Measurements from ENCODE around the gene FILIP1. TPM values are rescaled to one million over a fixed set of nuclear protein-coding genes. Genes with fewer than 3 reads are reported as not detected.
A peak's percentile ranks its signal among the peaks of the same experiment; 100 is the strongest.

FILIP1 gene, protein sequence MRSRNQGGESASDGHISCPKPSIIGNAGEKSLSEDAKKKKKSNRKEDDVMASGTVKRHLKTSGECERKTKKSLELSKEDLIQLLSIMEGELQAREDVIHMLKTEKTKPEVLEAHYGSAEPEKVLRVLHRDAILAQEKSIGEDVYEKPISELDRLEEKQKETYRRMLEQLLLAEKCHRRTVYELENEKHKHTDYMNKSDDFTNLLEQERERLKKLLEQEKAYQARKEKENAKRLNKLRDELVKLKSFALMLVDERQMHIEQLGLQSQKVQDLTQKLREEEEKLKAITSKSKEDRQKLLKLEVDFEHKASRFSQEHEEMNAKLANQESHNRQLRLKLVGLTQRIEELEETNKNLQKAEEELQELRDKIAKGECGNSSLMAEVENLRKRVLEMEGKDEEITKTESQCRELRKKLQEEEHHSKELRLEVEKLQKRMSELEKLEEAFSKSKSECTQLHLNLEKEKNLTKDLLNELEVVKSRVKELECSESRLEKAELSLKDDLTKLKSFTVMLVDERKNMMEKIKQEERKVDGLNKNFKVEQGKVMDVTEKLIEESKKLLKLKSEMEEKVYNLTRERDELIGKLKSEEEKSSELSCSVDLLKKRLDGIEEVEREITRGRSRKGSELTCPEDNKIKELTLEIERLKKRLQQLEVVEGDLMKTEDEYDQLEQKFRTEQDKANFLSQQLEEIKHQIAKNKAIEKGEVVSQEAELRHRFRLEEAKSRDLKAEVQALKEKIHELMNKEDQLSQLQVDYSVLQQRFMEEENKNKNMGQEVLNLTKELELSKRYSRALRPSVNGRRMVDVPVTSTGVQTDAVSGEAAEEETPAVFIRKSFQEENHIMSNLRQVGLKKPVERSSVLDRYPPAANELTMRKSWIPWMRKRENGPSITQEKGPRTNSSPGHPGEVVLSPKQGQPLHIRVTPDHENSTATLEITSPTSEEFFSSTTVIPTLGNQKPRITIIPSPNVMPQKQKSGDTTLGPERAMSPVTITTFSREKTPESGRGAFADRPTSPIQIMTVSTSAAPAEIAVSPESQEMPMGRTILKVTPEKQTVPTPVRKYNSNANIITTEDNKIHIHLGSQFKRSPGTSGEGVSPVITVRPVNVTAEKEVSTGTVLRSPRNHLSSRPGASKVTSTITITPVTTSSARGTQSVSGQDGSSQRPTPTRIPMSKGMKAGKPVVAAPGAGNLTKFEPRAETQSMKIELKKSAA (N-terminal part only)
- total RNA-seq (100 to 1,000 TPM; 110 to 131 (median 118) TPM), polyA plus RNA-seq (39.1 TPM)
- long read RNA-seq, donor 1, full-length matches to known transcripts, result 1 of 194 reads
- long read RNA-seq, donor 1, partial matches to known transcripts, result 146 of 194 reads
- long read RNA-seq, donor 1, other reads (novel, unspliced or antisense), result 47 of 194 reads
- long read RNA-seq, donor 2, full-length matches to known transcripts, result 4 of 43 reads
- long read RNA-seq, donor 2, partial matches to known transcripts, result 23 of 43 reads
- long read RNA-seq, donor 2, other reads (novel, unspliced or antisense), result 16 of 43 reads
- long read RNA-seq, donor 3, full-length matches to known transcripts, result 1 of 258 reads
- long read RNA-seq, donor 3, partial matches to known transcripts, result 213 of 258 reads
- long read RNA-seq, donor 3, other reads (novel, unspliced or antisense), result 44 of 258 reads
- long read RNA-seq, donor 4, partial matches to known transcripts, result 16 of 34 reads
- long read RNA-seq, donor 4, other reads (novel, unspliced or antisense), result 18 of 34 reads

GRCh38 chr6:75493400-75494064, at the start of gene FILIP1:
TSS of gene FILIP1 (minus strand) at chr6:75493800. CDS start at chr6:75414972, 78,828 bp downstream.
- peak; percentile 95 for ATAC-seq
- H3K4me1 ChIP-seq (ENCODE audit: control insufficient read depth, insufficient read depth, low read length), result peaks cover 2% of the 10 kb centered on the region
- intact Hi-C loops (cut with DNase I), result loop anchor here in 2 of 4 donors (10.0 kb wide), 3 partner anchors 59 to 129 kb away; no protein-coding TSS in a partner anchor
- peak within 1 kb of the TSS; percentile 96 for H3K4me3 ChIP-seq (ENCODE audit: low read length)
- DNase-seq, result peak; percentile 52 to 78 (median 69)
- peak within 1 kb of the TSS; percentile 75 for H3K27ac ChIP-seq (ENCODE audit: low read length)
- H3K27me3 ChIP-seq (ENCODE audit: control insufficient read depth, insufficient read depth), result no peaks in the 10 kb centered on the region
- H3K9me3 ChIP-seq (ENCODE audit: control insufficient read depth, low read length), result no peaks in the 10 kb centered on the region
- WGBS, result 8% methylated on average over 10 of the region's 10 CpGs

DNA sequence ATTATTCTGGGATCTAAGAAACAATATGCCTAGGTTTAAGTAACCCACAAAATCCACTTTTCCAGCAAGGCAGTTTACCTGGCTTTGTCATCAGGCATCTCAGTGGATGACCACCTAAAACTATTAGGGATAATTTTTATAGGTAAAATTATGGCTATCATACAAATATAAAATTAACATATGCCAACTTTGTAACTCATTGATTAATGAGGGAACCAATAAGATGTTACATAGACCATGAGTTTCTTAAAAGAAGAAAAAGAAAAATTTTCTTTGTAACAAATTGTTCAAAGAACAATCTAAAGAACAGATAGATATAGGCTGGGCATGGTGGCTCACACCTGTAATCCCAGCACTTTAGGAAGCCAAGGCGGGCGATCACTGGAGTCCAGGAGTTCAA, 49.7 kb upstream of the FILIP1 start:
- ATAC-seq, result no peak
- WGBS, result 78% methylated on average over 2 of the region's 2 CpGs
- no peaks in the 10 kb centered on the region for H3K9me3 ChIP-seq (ENCODE audit: control insufficient read depth, low read length)
- H3K4me1 ChIP-seq (ENCODE audit: control insufficient read depth, insufficient read depth, low read length), result no peaks in the 10 kb centered on the region
- no peak overlapping the region for H3K27ac ChIP-seq (ENCODE audit: low read length)
- no peaks in the 10 kb centered on the region for H3K27me3 ChIP-seq (ENCODE audit: control insufficient read depth, insufficient read depth)
- no peak overlapping the region for H3K4me3 ChIP-seq (ENCODE audit: low read length)
- DNase-seq, result no peak
- intact Hi-C loops (cut with DNase I), result no loop called here

DNA sequence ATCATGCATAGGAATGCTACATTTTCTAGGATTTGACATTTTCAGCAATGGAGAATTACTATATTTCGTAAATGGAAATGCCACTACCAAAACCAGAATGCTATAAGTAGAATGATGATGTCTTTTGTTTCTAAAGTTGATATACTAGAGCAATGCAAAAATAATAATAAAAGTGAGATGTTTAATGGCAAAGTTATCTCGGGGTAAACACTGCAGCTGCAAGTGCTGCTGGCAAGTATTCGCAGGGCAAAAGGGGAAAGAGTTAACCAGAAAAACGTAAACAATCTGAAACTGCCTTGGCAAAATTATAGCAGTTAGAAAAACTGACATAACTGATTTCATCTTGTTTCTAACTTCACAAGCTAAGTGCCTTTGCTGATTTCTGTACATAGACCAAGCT, 45.5 kb upstream of the FILIP1 start:
- Histone ChIP-seq H3K9me3 (ENCODE audit: control insufficient read depth, low read length) (no peaks in the 10 kb centered on the region), H3K4me1 (ENCODE audit: control insufficient read depth, insufficient read depth, low read length) (no peaks in the 10 kb centered on the region), H3K27me3 (ENCODE audit: control insufficient read depth, insufficient read depth) (no peaks in the 10 kb centered on the region), H3K27ac (ENCODE audit: low read length) (no peak overlapping the region), H3K4me3 (ENCODE audit: low read length) (no peak overlapping the region)
- whole genome bisulfite sequencing, result 78% methylated on average over 4 of the region's 4 CpGs
- intact Hi-C loops (cut with DNase I), result no loop called here
- ATAC-seq (no peak), DNase-seq (no peak)

- 90% methylated on average over 1 of the region's 1 CpG for whole genome bisulfite sequencing
- DNase-seq, result no peak
- no peaks in the 10 kb centered on the region for H3K4me1 ChIP-seq (ENCODE audit: control insufficient read depth, insufficient read depth, low read length)
- H3K27me3 ChIP-seq (ENCODE audit: control insufficient read depth, insufficient read depth), result no peaks in the 10 kb centered on the region
- no peak overlapping the region for H3K4me3 ChIP-seq (ENCODE audit: low read length)
- no peak overlapping the region for H3K27ac ChIP-seq (ENCODE audit: low read length)
- no peak for ATAC-seq
- intact Hi-C loops (cut with DNase I), result no loop called here
- no peaks in the 10 kb centered on the region for H3K9me3 ChIP-seq (ENCODE audit: control insufficient read depth, low read length)
Observed at GRCh38 chr6:75532521-75532920, 38.9 kb upstream of the FILIP1 start.

DNA sequence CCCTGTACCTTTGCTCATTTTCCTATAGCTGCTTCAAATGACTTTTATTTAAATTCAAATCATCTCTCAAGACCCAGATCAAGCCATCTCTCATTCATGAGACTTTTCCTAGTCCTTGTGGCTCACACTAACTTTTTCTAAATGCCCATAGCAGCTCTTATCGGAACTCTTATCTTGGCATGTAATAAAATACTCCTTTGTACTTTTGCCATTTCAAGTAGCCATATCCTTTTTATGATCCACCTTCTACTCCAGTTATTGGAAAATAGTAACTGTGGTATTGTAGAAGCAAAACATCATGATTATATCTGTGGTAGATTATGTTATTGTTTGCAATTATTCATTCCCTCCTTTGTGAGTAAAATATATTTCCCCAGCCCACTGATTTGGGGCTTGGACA, 37.6 kb upstream of the FILIP1 start:
- H3K4me1 ChIP-seq (ENCODE audit: control insufficient read depth, insufficient read depth, low read length), result no peaks in the 10 kb centered on the region
- DNase-seq (no peak), ATAC-seq (no peak)
- WGBS, result 64% methylated on average over 1 of the region's 1 CpG
- no peaks in the 10 kb centered on the region for H3K9me3 ChIP-seq (ENCODE audit: control insufficient read depth, low read length)
- no peak overlapping the region for H3K27ac ChIP-seq (ENCODE audit: low read length)
- intact Hi-C loops (cut with DNase I), result no loop called here
- no peaks in the 10 kb centered on the region for H3K27me3 ChIP-seq (ENCODE audit: control insufficient read depth, insufficient read depth)
- no peak overlapping the region for H3K4me3 ChIP-seq (ENCODE audit: low read length)

GRCh38 chr6:75530696-75531095, 37.1 kb upstream of the FILIP1 start:
- H3K27ac ChIP-seq (ENCODE audit: low read length), result no peak overlapping the region
- intact Hi-C loops (cut with DNase I), result no loop called here
- H3K4me3 ChIP-seq (ENCODE audit: low read length), result no peak overlapping the region
- WGBS, result 72% methylated on average over 4 of the region's 4 CpGs
- no peaks in the 10 kb centered on the region for H3K9me3 ChIP-seq (ENCODE audit: control insufficient read depth, low read length)
- H3K27me3 ChIP-seq (ENCODE audit: control insufficient read depth, insufficient read depth), result no peaks in the 10 kb centered on the region
- DNase-seq, result no peak
- no peak for ATAC-seq
- H3K4me1 ChIP-seq (ENCODE audit: control insufficient read depth, insufficient read depth, low read length), result no peaks in the 10 kb centered on the region

- Histone ChIP-seq H3K4me3 (ENCODE audit: low read length) (no peak overlapping the region), H3K9me3 (ENCODE audit: control insufficient read depth, low read length) (no peaks in the 10 kb centered on the region), H3K27me3 (ENCODE audit: control insufficient read depth, insufficient read depth) (no peaks in the 10 kb centered on the region), H3K4me1 (ENCODE audit: control insufficient read depth, insufficient read depth, low read length) (no peaks in the 10 kb centered on the region), H3K27ac (ENCODE audit: low read length) (no peak overlapping the region)
- no peak for DNase-seq
- peak; percentile 34 to 62 for ATAC-seq
- intact Hi-C loops (cut with DNase I), result loop anchor here in 3 of 4 donors (5.0 to 10.0 kb wide), 2 partner anchors 261 to 264 kb away; no protein-coding TSS in a partner anchor
- 38% methylated on average over 2 of the region's 2 CpGs for WGBS
Observed at GRCh38 chr6:75528423-75528822, 34.8 kb upstream of the FILIP1 start.

DNA sequence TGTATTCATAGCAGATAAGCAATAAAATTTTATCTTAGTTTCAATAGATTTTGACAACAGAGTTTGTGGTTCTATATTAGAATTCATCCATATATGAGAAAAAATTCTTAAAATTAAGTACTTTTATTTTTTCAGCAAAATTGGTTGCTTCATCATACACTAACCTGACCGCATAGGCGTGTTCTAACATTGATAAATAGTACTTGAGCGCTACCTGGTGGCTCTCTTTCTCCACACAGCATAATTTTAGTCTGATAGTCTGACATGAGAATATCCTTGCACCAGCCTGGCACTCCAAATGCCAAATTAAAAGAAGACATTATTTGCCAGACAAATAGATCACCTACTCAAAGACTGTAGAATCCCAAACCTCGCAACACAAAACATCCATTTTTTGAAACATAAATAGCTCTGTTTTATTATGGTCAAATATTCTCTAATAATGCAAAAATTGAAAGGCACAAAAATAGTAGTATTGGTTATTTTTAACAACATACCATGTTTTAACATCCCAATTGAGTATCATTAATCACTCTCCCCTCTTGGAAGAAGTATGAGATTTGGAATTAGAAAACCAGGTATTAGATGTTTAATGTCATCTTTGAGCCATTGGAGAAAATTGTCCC, 33.0 kb upstream of the FILIP1 start:
- DNase-seq (peak in 2 of 3 donors; percentile 27 to 58), ATAC-seq (peak; percentile 86 to 89)
- Histone ChIP-seq H3K4me3 (ENCODE audit: low read length) (no peak overlapping the region), H3K4me1 (ENCODE audit: control insufficient read depth, insufficient read depth, low read length) (no peaks in the 10 kb centered on the region), H3K27ac (ENCODE audit: low read length) (no peak overlapping the region), H3K27me3 (ENCODE audit: control insufficient read depth, insufficient read depth) (no peaks in the 10 kb centered on the region), H3K9me3 (ENCODE audit: control insufficient read depth, low read length) (no peaks in the 10 kb centered on the region)
- intact Hi-C loops (cut with DNase I), result loop anchor here (2.0 to 10.0 kb wide), 3 partner anchors 259 to 262 kb away; no protein-coding TSS in a partner anchor
- WGBS, result 15% methylated on average over 4 of the region's 4 CpGs

- no peaks in the 10 kb centered on the region for H3K4me1 ChIP-seq (ENCODE audit: control insufficient read depth, insufficient read depth, low read length)
- H3K9me3 ChIP-seq (ENCODE audit: control insufficient read depth, low read length), result no peaks in the 10 kb centered on the region
- whole genome bisulfite sequencing, result 88% methylated on average over 3 of the region's 3 CpGs
- H3K27ac ChIP-seq (ENCODE audit: low read length), result no peak overlapping the region
- no peaks in the 10 kb centered on the region for H3K27me3 ChIP-seq (ENCODE audit: control insufficient read depth, insufficient read depth)
- no peak for ATAC-seq
- intact Hi-C loops (cut with DNase I), result loop anchor here (2.0 to 10.0 kb wide), 3 partner anchors 258 to 261 kb away; no protein-coding TSS in a partner anchor
- DNase-seq, result no peak
- no peak overlapping the region for H3K4me3 ChIP-seq (ENCODE audit: low read length)
Observed at GRCh38 chr6:75525682-75526081, 32.1 kb upstream of the FILIP1 start.
